Right atrium auricular region (tissue), 2 donors: ENCODE results near the gene TENM4. TPM values are rescaled to one million over a fixed set of nuclear protein-coding genes. Genes with fewer than 3 reads are reported as not detected.

Source experiments
- DNase-seq: peaks from one replicate; pipeline ENCODE4 v3.0.0-alpha.2; 2019; ENCODE audit warnings: low spot score
- H3K27ac ChIP-seq, 2 donors: fragments of 200-600 bp; sonication (generic); 1 replicate in 1 of 2; 2 replicates in 1 of 2; pipeline ENCODE4 v1.5.1; 2016 to 2019
- H3K27me3 ChIP-seq, 2 donors: fragments of 200-600 bp; sonication (generic); one replicate each; pipeline versions ENCODE4 v1.5.1 to v1.6.0; 2017 to 2019
- H3K36me3 ChIP-seq: fragments of 200-600 bp; sonication (generic); one replicate; pipeline ENCODE4 v1.5.1; 2016
- H3K4me1 ChIP-seq, 2 donors: fragments of 200-600 bp; sonication (generic); one replicate each; pipeline versions ENCODE4 v1.5.1 to v1.6.0; 2017 to 2019
- H3K4me3 ChIP-seq, 2 donors: fragments of 200-600 bp; sonication (generic); 1 replicate in 1 of 2; 2 replicates in 1 of 2; pipeline ENCODE4 v1.5.1; 2017 to 2019; ENCODE audit warnings: mild to moderate bottlenecking in 1 of 2, moderate library complexity in 1 of 2
- H3K9me3 ChIP-seq, 2 donors: fragments of 200-600 bp; sonication (generic); one replicate each; pipeline ENCODE4 v1.5.1; 2019
- CTCF ChIP-seq, 2 donors: fragments of 200-600 bp; sonication (generic); IDR thresholded peaks; one replicate each; pipeline ENCODE4 v1.5.1; 2019; ENCODE audit warnings: antibody characterized with exemption in 2 of 2
- total RNA-seq, 2 donors: library from RNA; depleted of rRNA; stranded (reverse); fragments of >200 nt; gene quantifications; one replicate each; pipeline ENCODE4 v1.1.0, GENCODE V29; 2016

TENM4 gene
- total RNA-seq, 2 donors from 2014 or later: 0.30 to 0.98 TPM

- no peak for TF ChIP-seq CTCF (IDR thresholded peaks at IDR 0.05)
- DNase-seq: no peak
- Histone ChIP-seq H3K27ac (no peak overlapping the region), H3K27me3 (peaks cover 2 to 20% of the 10 kb centered on the region in 2 donors), H3K36me3 (no peaks in the 10 kb centered on the region), H3K4me3 (no peak overlapping the region), H3K4me1 (peaks cover 0 to 29% of the 10 kb centered on the region in 2 donors), H3K9me3 (no peaks in the 10 kb centered on the region)
Measured at GRCh38 chr11:79434283-79434682, 6.5 kb downstream of the TENM4 start.

- Histone ChIP-seq H3K27me3 (peaks cover 0 to 3% of the 10 kb centered on the region in 2 donors), H3K4me3 (no peak overlapping the region), H3K9me3 (no peaks in the 10 kb centered on the region), H3K36me3 (no peaks in the 10 kb centered on the region), H3K27ac (no peak overlapping the region), H3K4me1 (peaks cover 0 to 8% of the 10 kb centered on the region in 2 donors)
- TF ChIP-seq CTCF (IDR thresholded peaks at IDR 0.05): no peak
- DNase-seq: no peak
Measured at GRCh38 chr11:79432138-79432537, 8.7 kb downstream of the TENM4 start.

- H3K27me3 ChIP-seq: no peaks in the 10 kb centered on the region
- H3K4me1 ChIP-seq: peaks cover 0 to 2% of the 10 kb centered on the region in 2 donors
- H3K9me3 ChIP-seq: no peaks in the 10 kb centered on the region
- H3K36me3 ChIP-seq: no peaks in the 10 kb centered on the region
- no peak for DNase-seq
- H3K4me3 ChIP-seq: no peak overlapping the region
- no peak overlapping the region for H3K27ac ChIP-seq
- TF ChIP-seq CTCF (IDR thresholded peaks at IDR 0.05): no peak
Measured at GRCh38 chr11:79431535-79431934, 9.3 kb downstream of the TENM4 start.

GRCh38 chr11:79430280-79430679, 10.6 kb downstream of the TENM4 start:
- Histone ChIP-seq H3K4me1 (no peaks in the 10 kb centered on the region), H3K27ac (no peak overlapping the region), H3K27me3 (no peaks in the 10 kb centered on the region), H3K9me3 (no peaks in the 10 kb centered on the region), H3K36me3 (no peaks in the 10 kb centered on the region), H3K4me3 (no peak overlapping the region)
- TF ChIP-seq CTCF (IDR thresholded peaks at IDR 0.05): no peak
- DNase-seq: no peak

GRCh38 chr11:79428406-79428805, 12.4 kb downstream of the TENM4 start:
- no peaks in the 10 kb centered on the region for H3K9me3 ChIP-seq
- TF ChIP-seq CTCF (IDR thresholded peaks at IDR 0.05): no peak
- no peaks in the 10 kb centered on the region for H3K36me3 ChIP-seq
- H3K27me3 ChIP-seq: no peaks in the 10 kb centered on the region
- H3K27ac ChIP-seq: no peak overlapping the region
- no peaks in the 10 kb centered on the region for H3K4me1 ChIP-seq
- no peak for DNase-seq
- H3K4me3 ChIP-seq: no peak overlapping the region

GRCh38 chr11:79427611-79428327, 13.1 kb downstream of the TENM4 start:
- no peak for TF ChIP-seq CTCF (IDR thresholded peaks at IDR 0.05)
- Histone ChIP-seq H3K36me3 (no peaks in the 10 kb centered on the region), H3K4me3 (no peak overlapping the region), H3K4me1 (no peaks in the 10 kb centered on the region), H3K9me3 (no peaks in the 10 kb centered on the region), H3K27ac (no peak overlapping the region), H3K27me3 (no peaks in the 10 kb centered on the region)
- DNase-seq: no peak
